VCaP (cell line): ENCODE measurements around the gene SLC35G1.

ENCODE experiments used
- H3K27ac ChIP-seq: fragments of 450-650 bp; 2 replicates; pipeline ENCODE4 v1.5.1; 2017
- CTCF ChIP-seq: fragments of 450-650 bp; conservative IDR thresholded peaks from 2 replicates; pipeline ENCODE4 v1.5.1; 2017; ENCODE audit warnings: mild to moderate bottlenecking, moderate library complexity

The SLC35G1 gene

GRCh38 chr10:93938140-93938539, 44.4 kb downstream of the SLC35G1 start:
- no peak overlapping the region for H3K27ac ChIP-seq
- TF ChIP-seq CTCF, result no peak

GRCh38 chr10:93940881-93941280, 47.1 kb downstream of the SLC35G1 start:
- TF ChIP-seq CTCF, result no peak
- H3K27ac ChIP-seq, result no peak overlapping the region

GRCh38 chr10:93941606-93942005, 47.8 kb downstream of the SLC35G1 start:
- no peak overlapping the region for H3K27ac ChIP-seq
- TF ChIP-seq CTCF, result no peak

GRCh38 chr10:93945819-93946218, 52.0 kb downstream of the SLC35G1 start:
- H3K27ac ChIP-seq, result no peak overlapping the region
- TF ChIP-seq CTCF, result no peak

- H3K27ac ChIP-seq, result no peak overlapping the region
- no peak for TF ChIP-seq CTCF
Observed at GRCh38 chr10:93947055-93947454, 53.3 kb downstream of the SLC35G1 start.

- H3K27ac ChIP-seq, result no peak overlapping the region
- TF ChIP-seq CTCF, result no peak
Observed at GRCh38 chr10:93947524-93947923, 53.7 kb downstream of the SLC35G1 start.

GRCh38 chr10:93951905-93952304, 58.1 kb downstream of the SLC35G1 start:
- H3K27ac ChIP-seq, result no peak overlapping the region
- TF ChIP-seq CTCF, result no peak
